C4-2B (cell line): ENCODE results near the gene LTBP4.

ENCODE experiments used
- ZFX ChIP-seq: fragments of 450-650 bp; IDR thresholded peaks from 2 replicates; pipeline ENCODE4 v1.6.1; 2017
- TF ChIP-seq, protein P1 (sequence below): fragments of 450-650 bp; conservative IDR thresholded peaks from 2 replicates; pipeline ENCODE4 v1.5.1; 2017; ENCODE audit warnings: mild to moderate bottlenecking

DNA sequence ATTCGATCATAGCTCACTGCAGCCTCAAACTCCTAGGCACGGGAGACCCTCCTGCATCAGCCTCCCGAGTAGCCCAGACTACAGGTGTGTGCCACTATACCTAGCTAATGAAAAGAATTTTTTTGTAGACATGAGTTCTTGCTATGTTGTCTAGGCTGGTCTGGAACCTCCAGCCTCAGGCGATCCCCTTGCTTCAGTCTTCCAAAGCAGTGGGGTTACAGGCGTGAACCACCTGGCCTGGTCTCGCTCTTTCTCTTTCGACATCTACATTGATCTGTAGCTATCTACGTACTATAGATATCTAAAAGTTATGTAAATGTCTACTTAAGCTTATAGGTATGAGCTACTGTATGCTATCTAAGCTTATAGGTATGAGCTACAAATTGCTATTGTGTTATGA is 56.9 kb downstream of the LTBP4 start:
- TF ChIP-seq, protein P1, sequence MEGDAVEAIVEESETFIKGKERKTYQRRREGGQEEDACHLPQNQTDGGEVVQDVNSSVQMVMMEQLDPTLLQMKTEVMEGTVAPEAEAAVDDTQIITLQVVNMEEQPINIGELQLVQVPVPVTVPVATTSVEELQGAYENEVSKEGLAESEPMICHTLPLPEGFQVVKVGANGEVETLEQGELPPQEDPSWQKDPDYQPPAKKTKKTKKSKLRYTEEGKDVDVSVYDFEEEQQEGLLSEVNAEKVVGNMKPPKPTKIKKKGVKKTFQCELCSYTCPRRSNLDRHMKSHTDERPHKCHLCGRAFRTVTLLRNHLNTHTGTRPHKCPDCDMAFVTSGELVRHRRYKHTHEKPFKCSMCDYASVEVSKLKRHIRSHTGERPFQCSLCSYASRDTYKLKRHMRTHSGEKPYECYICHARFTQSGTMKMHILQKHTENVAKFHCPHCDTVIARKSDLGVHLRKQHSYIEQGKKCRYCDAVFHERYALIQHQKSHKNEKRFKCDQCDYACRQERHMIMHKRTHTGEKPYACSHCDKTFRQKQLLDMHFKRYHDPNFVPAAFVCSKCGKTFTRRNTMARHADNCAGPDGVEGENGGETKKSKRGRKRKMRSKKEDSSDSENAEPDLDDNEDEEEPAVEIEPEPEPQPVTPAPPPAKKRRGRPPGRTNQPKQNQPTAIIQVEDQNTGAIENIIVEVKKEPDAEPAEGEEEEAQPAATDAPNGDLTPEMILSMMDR, result no peak
- TF ChIP-seq ZFX, result no peak
